ENCODE results near the gene THEM4. TPM values are rescaled to one million over a fixed set of nuclear protein-coding genes. Genes with fewer than 3 reads are reported as not detected.

THEM4 gene
- total RNA-seq: 10 to 100 TPM; 33.5 to 34.0 TPM

DNA sequence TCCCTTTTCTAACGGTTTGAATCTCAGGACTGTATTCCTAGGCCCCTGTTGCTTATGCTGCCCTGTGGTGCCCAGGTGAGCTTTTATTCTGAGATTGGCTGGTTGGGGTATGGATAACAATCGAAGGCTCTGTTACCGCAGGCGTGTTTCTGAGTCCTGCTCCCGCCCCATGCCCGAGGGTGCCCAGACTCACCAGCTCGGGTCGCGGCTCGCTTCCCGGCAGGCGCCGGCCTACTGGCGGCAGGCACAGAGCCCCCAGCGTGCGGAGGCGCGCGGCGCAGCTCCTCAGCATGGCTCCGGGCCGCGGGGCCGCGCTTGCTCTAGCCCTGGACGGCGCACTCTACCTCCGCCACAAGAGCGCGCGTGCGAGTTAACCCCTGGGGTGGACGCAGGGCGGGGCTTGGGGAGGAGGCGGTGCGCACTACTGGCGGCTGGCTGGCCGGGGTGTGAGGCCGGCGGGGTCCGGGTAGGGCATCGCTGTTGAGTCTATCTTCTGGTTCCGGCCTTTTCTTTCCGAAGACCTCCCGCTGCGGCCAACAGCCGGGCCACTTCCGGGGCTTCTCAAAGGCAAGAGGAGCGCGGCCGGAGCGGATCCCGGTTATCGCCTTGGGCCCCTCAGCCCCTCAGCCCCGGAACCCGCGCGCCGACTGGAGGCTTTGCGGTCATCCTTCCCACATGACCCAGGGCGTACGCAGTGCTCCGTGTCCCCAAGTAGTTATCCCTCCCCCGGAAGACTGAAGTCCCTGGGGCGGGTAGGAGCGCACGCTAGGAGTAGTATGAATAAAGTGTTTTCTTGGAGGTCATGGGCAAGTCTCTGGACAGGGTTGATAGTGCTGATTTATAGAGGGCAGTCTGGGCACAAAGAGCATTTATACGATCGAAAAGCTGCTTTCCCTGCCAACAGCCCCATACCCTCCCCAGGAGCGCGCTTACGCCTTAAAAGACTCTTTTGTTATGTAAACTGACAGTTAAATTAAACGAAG is at the start of gene THEM4:
TSS of gene THEM4 (minus strand) at position 345 of the 983 bp plus-strand sequence. CDS start at position 292, 53 bp downstream.
- POLR2A ChIA-PET: interaction anchor here (0.8 kb wide), 1 partner anchor 14 kb away, joined by 3 read pairs; no protein-coding TSS in a partner anchor
- Mint-ChIP-seq H3K36me3 (ENCODE audit: low read depth) (peaks cover 40% of the 10 kb centered on the region), H3K27ac (peak within 1 kb of the TSS; percentile 89), H3K9me3 (peaks cover 21% of the 10 kb centered on the region), H3K27me3 (peaks cover 5% of the 10 kb centered on the region), H3K4me3 (peak within 1 kb of the TSS; percentile 88), H3K4me1 (peaks cover 39% of the 10 kb centered on the region)
- CTCF ChIA-PET: interaction anchor here (0.5 to 1.9 kb wide), 10 partner anchors 8 to 816 kb away, joined by 3 to 8 read pairs (median 3); no protein-coding TSS in a partner anchor
- peak; percentile 90 for DNase-seq

DNA sequence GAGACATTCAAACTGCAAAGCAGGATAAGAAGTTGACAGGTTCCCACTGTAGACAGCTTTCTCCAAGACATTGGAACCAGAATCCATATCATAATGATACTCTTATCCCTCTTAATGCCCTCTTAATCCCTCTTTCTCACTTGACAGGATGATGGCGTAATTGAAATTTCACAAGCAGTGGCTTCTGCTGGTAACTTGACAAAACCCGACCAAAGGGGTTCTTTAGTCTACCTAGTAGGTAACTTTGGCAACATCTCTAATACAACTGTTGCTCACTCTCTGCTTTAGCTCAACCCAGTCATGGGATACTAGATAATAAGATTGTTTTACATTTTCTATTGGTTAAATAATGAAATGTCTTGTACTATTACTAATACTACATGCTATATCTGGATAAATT is 49.6 kb upstream of the THEM4 start:
- no peak overlapping the region for H3K4me3 Mint-ChIP-seq
- ChIA-PET CTCF (interaction anchor here (1.2 kb wide), 1 partner anchor 24 kb away, joined by 3 read pairs; no protein-coding TSS in a partner anchor), POLR2A (no interaction called here)
- DNase-seq: no peak
- peaks cover 7% of the 10 kb centered on the region for H3K4me1 Mint-ChIP-seq
- no peak overlapping the region for H3K27ac Mint-ChIP-seq
- no peaks in the 10 kb centered on the region for H3K36me3 Mint-ChIP-seq (ENCODE audit: low read depth)
- H3K27me3 Mint-ChIP-seq: peaks cover 16% of the 10 kb centered on the region
- no peaks in the 10 kb centered on the region for H3K9me3 Mint-ChIP-seq

DNA sequence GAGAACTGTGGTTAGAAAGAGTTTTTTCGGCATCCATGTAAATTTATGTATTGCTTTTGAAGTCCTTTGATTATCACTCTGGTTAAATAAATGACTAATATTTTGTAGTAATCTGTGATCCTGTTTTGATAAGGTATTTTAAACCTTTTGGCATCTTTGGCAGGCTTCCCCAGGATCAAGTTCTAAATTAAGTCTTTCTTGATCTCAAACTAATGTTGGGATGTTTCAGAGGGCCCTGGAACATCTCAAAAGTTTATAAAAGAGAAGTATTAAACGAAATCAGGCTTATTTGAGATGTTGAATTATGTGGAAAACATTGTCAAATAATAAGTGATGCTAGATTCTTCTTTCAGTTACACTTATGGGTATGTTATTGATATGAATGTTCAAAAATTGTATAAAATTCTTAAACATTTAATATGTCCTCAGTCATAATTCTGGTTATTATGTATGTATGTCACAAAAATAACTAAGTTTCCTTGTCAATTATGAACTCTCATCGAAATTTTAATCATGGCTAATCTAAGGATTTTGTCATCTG is 47.7 kb upstream of the THEM4 start:
- Mint-ChIP-seq H3K27ac (no peak overlapping the region), H3K36me3 (ENCODE audit: low read depth) (no peaks in the 10 kb centered on the region), H3K9me3 (no peaks in the 10 kb centered on the region), H3K4me3 (no peak overlapping the region), H3K4me1 (peaks cover 7% of the 10 kb centered on the region), H3K27me3 (peaks cover 12% of the 10 kb centered on the region)
- ChIA-PET CTCF (interaction anchor here (1.3 kb wide), 1 partner anchor 11 kb away, joined by 4 read pairs; no protein-coding TSS in a partner anchor), POLR2A (no interaction called here)
- no peak for DNase-seq

DNA sequence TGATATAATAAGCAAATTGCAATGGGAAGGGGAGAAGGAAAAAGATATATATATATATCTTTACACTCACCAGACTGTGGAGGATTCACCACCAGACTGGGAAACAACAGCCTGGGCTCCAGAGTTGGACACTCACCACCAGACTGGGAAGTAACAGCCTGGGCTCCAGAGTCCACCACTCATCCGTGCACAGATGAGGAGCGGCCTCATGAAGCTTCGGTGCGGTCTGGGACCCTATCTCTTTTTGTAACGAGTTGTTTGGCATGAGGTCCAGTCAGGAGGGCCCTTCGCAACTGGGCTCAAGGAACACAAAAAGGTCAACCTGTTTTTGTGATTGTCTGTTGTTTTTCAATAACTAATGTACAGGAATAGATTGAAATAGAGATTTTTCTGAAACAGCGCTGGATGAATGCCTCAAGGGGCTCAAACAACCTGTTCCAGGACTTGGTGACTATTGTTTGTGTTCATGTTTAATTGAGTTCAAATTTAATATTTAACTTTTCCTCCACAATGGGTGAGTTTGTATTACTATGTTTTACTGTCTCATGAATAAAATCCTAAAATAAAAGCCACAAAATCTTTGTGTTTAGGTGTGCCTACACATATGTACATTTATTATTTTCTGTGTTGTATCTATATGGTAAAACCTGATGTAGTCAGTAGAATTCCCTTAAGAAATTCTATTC is 44.2 kb upstream of the THEM4 start:
- DNase-seq: no peak
- Mint-ChIP-seq H3K9me3 (no peaks in the 10 kb centered on the region), H3K4me3 (no peak overlapping the region), H3K36me3 (ENCODE audit: low read depth) (no peaks in the 10 kb centered on the region), H3K27me3 (peaks cover 15% of the 10 kb centered on the region), H3K4me1 (no peaks in the 10 kb centered on the region), H3K27ac (no peak overlapping the region)
- POLR2A ChIA-PET: no interaction called here
- CTCF ChIA-PET: interaction anchor here (2.5 kb wide), 1 partner anchor 14 kb away, joined by 9 read pairs; no protein-coding TSS in a partner anchor

DNA sequence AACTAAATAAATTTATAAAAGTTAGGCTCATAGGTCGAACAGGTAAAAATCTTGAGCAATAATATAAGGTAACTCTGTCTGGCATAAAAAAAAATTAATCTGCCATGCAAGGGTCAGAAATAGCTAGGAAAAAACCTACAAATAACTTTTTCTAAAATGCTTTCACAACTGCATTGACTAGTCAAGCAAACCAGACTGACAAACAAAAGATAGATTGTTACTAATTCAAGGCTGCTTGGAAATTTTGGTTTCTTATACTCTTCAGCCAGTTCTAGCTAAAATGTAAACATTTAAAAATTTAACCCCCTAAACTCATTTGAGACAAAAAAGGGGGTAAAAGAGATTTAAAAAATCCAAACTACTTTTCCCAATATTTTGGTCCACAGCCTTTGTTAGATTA is 43.5 kb upstream of the THEM4 start:
- Mint-ChIP-seq H3K36me3 (ENCODE audit: low read depth) (no peaks in the 10 kb centered on the region), H3K9me3 (no peaks in the 10 kb centered on the region), H3K27me3 (peaks cover 15% of the 10 kb centered on the region), H3K4me1 (no peaks in the 10 kb centered on the region), H3K27ac (no peak overlapping the region), H3K4me3 (no peak overlapping the region)
- no peak for DNase-seq
- ChIA-PET CTCF (interaction anchor here (0.5 to 2.5 kb wide), 6 partner anchors 13 to 59 kb away, joined by 3 to 9 read pairs (median 4); partner anchors contain the start of gene THEM4), POLR2A (no interaction called here)

DNA sequence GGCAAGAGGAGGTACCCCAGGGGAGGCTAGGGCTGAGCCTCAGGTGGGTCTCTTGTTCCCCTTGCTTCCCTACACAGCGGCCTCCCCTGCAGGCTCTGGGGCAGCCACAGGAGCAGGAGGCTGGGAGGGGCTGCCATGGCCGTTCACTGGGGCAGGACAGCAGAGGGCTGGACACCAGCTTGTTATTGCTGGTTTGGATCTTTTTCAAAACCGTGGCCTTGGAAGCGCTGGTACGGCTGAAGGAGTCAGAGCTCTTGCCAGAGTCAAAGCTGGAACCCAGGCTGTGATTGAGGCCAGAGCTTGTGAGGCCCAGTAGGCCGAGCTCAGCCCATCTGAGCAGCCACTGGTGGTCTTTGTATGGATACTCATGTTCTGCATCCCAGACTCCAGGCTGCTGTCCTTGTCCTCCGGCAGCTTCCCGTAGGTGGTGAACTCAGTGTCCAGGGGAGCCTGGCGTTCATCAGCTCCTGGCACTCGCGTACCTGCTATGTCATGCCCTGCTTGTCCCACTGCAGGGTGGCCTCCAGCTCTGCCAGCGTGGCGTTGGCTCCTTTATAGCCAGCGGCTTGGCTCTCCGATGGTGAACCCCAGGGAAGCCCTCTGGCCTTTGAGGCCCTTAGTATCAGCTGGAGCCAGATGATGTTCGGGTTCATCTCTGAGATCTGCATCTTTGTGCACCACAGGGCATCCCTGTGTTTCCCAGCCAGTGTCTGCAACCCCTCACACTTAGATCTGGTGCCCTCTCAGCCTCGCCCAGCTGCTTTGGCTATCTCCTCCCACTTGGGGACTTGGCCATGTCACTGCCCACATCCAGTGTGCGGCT is 40.3 kb upstream of the THEM4 start:
- Mint-ChIP-seq H3K9me3 (no peaks in the 10 kb centered on the region), H3K4me3 (no peak overlapping the region), H3K36me3 (ENCODE audit: low read depth) (no peaks in the 10 kb centered on the region), H3K27me3 (peaks cover 10% of the 10 kb centered on the region), H3K4me1 (peaks cover 23% of the 10 kb centered on the region), H3K27ac (no peak overlapping the region)
- DNase-seq: no peak
- ChIA-PET POLR2A (no interaction called here), CTCF (interaction anchor here (0.6 to 2.6 kb wide), 6 partner anchors 15 to 599 kb away, joined by 3 to 12 read pairs (median 3); no protein-coding TSS in a partner anchor)

DNA sequence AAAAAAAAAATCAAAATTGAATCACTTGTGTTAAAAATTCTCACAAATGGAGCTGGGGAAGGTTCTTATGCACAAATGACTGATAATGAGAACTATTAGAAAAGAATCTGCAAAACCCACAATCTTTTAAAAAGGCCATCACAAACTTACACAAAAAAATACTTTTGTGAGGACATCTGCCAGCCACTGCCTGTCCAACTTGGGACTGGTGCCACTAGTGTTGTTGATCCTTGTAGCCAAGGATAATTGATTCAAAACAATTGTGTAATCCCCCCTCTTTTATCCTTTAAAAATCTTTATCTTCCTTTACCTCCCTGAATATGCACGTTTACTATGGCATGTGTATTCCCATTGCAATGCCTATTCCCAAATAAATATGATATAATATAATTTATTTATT is 39.2 kb upstream of the THEM4 start:
- Mint-ChIP-seq H3K9me3 (no peaks in the 10 kb centered on the region), H3K27me3 (peaks cover 10% of the 10 kb centered on the region)
- CTCF ChIA-PET: interaction anchor here (0.6 to 2.6 kb wide), 4 partner anchors 14 to 56 kb away, joined by 3 to 12 read pairs (median 5); no protein-coding TSS in a partner anchor

DNA sequence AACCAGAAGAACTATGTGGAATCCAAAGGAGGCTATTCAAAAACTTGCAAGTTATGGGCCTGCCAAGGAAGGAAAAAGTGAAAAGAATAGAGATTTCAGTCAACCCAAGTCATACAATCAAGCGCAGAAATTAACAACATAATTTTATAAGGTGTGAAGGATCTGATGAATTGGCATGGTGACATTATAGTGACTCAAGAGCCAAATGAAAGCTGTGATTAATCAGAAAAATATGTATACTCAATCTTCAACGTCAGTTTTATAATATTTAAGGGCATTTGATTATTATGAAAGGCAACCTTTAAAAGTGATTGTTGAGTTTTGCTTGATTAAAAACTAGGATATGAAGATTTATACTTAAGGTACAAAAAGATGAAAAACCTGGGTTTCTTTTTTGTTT is 37.8 kb upstream of the THEM4 start:
- peak overlapping the region; percentile 91 for H3K27ac Mint-ChIP-seq

More for the DNA sequence above, 39.2 kb upstream of the THEM4 start:
- Mint-ChIP-seq H3K4me3 (no peak overlapping the region), H3K36me3 (ENCODE audit: low read depth) (no peaks in the 10 kb centered on the region), H3K27ac (no peak overlapping the region), H3K4me1 (peaks cover 30% of the 10 kb centered on the region)
- no peak for DNase-seq
- POLR2A ChIA-PET: no interaction called here

DNA sequence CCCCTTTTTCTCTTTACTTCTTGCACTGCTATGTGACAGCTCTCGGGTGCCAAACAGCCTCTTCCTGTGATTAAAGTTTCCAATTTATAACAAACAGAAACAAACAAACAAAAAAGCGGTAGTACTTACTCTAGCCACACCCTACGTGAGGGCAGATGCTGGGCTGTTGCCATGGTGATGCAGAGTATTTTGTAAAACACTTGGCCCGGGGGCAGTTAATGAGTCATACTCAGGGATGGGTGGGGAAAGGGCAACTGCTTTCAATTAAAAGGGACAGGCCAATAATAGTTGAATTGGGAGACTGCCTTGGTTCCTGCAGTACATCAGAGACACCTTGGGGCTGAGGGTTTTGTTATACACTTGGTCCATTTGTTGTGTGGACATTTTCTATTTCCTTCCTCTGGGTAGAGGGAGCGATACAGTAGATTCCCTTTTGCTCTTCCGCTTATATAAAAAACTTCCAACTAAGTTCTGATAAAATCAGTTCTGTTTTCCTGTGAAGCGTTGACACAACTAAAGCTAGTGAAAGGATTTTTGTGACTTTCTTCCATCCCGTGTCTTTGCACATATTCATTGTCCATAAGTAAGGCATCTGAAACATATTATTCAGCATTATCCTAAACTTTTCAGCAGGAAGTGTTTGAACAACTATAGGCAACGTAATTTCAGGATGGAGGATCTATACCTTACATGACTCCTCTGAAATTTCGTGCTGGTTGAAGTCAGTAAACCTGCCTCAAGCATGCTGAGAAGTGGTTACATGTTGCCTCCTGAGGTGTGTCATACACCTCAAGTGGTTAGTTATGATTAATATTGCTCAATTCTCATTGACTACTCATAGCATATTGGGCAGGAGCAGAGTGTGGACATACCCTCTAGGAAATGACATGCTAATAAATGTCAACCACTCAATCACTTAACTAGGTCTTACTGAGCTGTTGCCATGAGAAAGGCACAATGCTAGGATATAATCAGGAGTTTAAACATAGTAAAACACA is 36.7 kb upstream of the THEM4 start:
- peaks cover 33% of the 10 kb centered on the region for H3K4me1 Mint-ChIP-seq
- ChIA-PET CTCF (interaction anchor here (0.7 to 1.2 kb wide), 4 partner anchors 10 to 72 kb away, joined by 3 to 4 read pairs (median 3); no protein-coding TSS in a partner anchor), POLR2A (no interaction called here)
- DNase-seq: peak; percentile 85
- peak overlapping the region; percentile 91 for H3K27ac Mint-ChIP-seq
- peak overlapping the region; percentile 55 for H3K4me3 Mint-ChIP-seq
- H3K36me3 Mint-ChIP-seq (ENCODE audit: low read depth): no peaks in the 10 kb centered on the region
- no peaks in the 10 kb centered on the region for H3K9me3 Mint-ChIP-seq
- peaks cover 2% of the 10 kb centered on the region for H3K27me3 Mint-ChIP-seq

More for the DNA sequence above, 37.8 kb upstream of the THEM4 start:
- Mint-ChIP-seq H3K27me3 (peaks cover 5% of the 10 kb centered on the region), H3K36me3 (ENCODE audit: low read depth) (no peaks in the 10 kb centered on the region), H3K4me3 (no peak overlapping the region), H3K9me3 (no peaks in the 10 kb centered on the region), H3K4me1 (peaks cover 30% of the 10 kb centered on the region)
- DNase-seq: no peak
- ChIA-PET POLR2A (no interaction called here), CTCF (interaction anchor here (1.2 kb wide), 1 partner anchor 73 kb away, joined by 3 read pairs; no protein-coding TSS in a partner anchor)

DNA sequence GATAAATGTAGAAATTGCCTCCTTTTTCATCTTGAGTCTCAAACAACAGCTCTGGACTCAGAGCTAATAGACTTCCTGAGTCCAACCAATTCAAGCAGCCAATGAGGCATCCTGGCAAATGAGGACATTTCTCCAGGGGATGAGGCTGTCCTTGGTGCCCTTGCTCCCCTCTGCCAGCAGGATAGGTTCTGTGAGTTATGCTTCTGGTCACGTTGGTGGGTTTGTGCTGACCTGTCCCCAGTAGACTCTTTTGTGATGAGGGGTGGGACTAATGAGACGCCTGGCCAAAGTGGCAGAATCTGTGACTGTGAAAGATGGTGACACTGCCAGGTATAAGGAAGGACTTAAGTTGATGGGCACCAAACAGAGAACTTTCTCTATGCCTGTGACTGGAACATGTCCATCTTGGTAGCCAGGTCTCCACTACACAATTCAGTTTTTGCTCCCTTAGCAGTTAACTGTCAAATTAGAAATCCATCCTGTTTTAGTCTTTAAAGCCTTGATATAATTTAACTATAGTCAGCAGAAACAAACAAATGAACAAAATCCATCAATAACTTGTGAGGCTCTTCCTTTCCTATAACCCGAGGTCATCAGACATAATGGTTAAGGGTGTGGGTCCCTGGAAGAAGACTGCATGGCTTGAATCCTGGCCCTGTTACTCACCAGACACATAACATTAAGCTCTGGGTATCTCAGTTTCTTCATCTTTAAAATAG is 35.7 kb upstream of the THEM4 start:
- H3K4me3 Mint-ChIP-seq: no peak overlapping the region
- no peaks in the 10 kb centered on the region for H3K9me3 Mint-ChIP-seq
- H3K27ac Mint-ChIP-seq: peak overlapping the region; percentile 91
- no peaks in the 10 kb centered on the region for H3K36me3 Mint-ChIP-seq (ENCODE audit: low read depth)
- peaks cover 2% of the 10 kb centered on the region for H3K27me3 Mint-ChIP-seq
- peaks cover 33% of the 10 kb centered on the region for H3K4me1 Mint-ChIP-seq
- POLR2A ChIA-PET: no interaction called here
- CTCF ChIA-PET: interaction anchor here (0.7 to 1.2 kb wide), 5 partner anchors 9 to 56 kb away, joined by 3 to 6 read pairs (median 4); no protein-coding TSS in a partner anchor
- no peak for DNase-seq

Data from activated CD4-positive, alpha-beta T cell treated with anti-CD3 and anti-CD28 coated beads, Interleukin-2, amount 10 ng/mL, durations not matched to agents 7 days and 5 days (primary cell).